ENCODE data around the gene GGCX.

DNA sequence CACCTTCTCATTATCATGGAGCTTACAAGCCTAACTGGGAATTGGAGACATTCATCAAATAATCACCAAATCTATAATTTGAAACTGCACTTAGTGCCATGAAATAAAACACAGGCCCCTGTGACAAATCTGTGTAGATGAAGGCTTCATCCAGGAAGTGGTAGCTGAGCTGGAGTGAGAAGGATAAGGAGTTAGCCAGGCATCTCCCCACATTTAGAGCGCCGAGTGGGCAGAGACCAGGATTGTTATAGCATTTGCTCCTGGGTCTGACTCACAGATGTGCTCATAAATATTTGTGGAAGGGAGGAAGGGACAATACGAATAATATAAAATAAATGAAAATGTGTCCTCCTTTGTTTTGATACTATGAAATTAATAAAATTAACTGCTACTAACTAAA is 24.8 kb downstream of the GGCX start:
- TF ChIP-seq, protein P1, sequence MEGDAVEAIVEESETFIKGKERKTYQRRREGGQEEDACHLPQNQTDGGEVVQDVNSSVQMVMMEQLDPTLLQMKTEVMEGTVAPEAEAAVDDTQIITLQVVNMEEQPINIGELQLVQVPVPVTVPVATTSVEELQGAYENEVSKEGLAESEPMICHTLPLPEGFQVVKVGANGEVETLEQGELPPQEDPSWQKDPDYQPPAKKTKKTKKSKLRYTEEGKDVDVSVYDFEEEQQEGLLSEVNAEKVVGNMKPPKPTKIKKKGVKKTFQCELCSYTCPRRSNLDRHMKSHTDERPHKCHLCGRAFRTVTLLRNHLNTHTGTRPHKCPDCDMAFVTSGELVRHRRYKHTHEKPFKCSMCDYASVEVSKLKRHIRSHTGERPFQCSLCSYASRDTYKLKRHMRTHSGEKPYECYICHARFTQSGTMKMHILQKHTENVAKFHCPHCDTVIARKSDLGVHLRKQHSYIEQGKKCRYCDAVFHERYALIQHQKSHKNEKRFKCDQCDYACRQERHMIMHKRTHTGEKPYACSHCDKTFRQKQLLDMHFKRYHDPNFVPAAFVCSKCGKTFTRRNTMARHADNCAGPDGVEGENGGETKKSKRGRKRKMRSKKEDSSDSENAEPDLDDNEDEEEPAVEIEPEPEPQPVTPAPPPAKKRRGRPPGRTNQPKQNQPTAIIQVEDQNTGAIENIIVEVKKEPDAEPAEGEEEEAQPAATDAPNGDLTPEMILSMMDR (conservative IDR thresholded peaks at IDR 0.05; ENCODE audit: low read depth, low read length): no peak
- no peak for TF ChIP-seq EZH2 (IDR thresholded peaks at IDR 0.05; ENCODE audit: borderline replicate concordance, low read depth, low read length, poor library complexity, severe bottlenecking)
